Posterior vena cava (tissue), 2 donors: ENCODE data around the gene SPOCK1. TPM values are rescaled to one million over a fixed set of nuclear protein-coding genes. Genes with fewer than 3 reads are reported as not detected.

Experiments used
- DNase-seq: peaks from one replicate; pipeline ENCODE4 v3.0.0-alpha.2; 2020; ENCODE audit warnings: low spot score
- intact Hi-C, 2 donors: fragments of 100-400 bp; cut with DNase I; formaldehyde crosslinking; loops; one replicate each; pipeline versions ENCODE4 v1.14.1 to v1.14.2; 2022 to 2023
- total RNA-seq, 2 donors: library from RNA; stranded (reverse); fragmentation: NEBNext Ultra II Directional; extraction: Animal tissue kit (Norgen Biotek cat#: 25700); gene quantifications; one replicate each; pipeline ENCODE4 v1.2.1, GENCODE V29; 2021
- donor health status: DM: yes; HTN: yes; CAD: no.
- donor health status: DM: yes; HTN: yes; CAD: no.

The SPOCK1 gene
- total RNA-seq, 2 donors from 2014 or later = 100 to 106 TPM

DNA sequence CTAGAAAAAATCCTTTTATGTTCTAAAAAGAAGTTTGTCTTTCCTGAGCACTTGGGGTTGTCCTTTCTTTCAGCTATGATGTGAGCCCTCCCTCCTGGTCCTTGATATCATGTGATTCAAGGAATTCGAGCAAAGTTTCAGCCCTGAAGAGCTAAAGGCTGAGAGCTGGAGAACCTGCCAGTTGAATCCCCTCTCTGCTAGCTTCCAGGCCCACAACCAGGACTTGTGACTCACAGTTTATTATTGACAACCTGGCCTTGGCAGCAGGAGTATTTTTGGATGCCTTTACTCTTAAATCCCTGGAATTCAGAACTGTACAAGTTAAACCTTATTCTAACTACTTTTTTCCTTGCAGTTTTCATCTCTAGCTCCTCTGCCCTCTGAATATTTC is 182.8 kb downstream of the SPOCK1 start:
- no peak for DNase-seq
- intact Hi-C loops = loop anchor here in 1 of 2 donors (10.0 kb wide), 2 partner anchors 178 to 418 kb away; partner anchors contain the start of genes KLHL3 and SPOCK1

- intact Hi-C loops = loop anchor here in 1 of 2 donors (10.0 kb wide), 2 partner anchors 179 to 419 kb away; partner anchors contain the start of genes KLHL3 and SPOCK1
- DNase-seq = no peak
Measured at GRCh38 chr5:137315534-137316345, 183.4 kb downstream of the SPOCK1 start.

DNA sequence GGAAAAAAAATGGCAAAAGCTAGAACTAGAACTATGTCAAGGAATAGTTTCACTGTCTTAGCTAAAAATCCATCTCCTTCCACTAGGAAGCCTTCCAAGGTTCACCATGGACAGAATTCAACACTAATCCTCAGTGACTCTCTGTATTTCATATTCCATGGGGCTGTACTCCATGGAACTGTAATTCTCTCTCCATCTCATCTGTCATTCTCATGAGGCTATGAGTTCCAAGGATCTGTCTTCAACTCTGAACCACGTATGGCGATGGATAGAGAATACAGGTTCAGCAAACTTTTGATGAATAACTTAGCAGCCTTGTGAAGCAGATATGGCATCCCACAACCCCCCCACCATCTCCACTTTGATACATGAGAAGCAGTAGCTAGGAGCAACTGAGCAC is 184.0 kb downstream of the SPOCK1 start:
- intact Hi-C loops = loop anchor here in 1 of 2 donors (10.0 kb wide), 2 partner anchors 180 to 420 kb away; partner anchors contain the start of genes KLHL3 and SPOCK1
- no peak for DNase-seq

DNA sequence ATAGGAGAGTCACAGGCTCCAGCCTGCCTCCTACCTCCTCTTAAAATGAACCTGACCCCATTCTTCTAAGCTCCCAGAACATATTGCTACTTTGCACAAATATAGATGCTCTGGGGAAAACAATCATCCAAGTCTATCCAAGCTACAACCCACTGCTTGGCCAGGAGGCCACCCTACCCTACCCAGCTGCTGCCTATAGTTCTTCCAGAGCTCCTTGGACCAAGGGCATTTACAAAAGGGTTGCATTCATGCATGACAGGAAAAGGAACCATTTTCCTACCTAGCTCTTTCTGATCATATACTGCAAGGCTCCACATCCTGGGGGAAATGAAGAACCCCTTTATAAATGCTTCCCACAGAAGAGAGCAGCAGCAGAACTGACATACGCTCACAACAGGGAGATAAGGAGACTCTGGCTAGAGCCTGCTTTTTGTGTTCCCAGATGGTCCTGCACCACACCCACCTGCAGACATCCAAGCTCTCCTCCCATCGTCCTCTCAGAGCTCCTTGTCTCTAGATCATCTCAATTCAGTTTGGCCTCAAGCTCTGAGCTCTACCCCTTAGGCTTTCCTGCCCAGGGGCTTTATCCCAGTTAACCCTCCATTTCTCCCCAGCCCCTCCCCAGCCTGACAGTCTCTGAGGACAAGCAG is 185.5 kb downstream of the SPOCK1 start:
- no peak for DNase-seq
- intact Hi-C loops = loop anchor here in 1 of 2 donors (10.0 kb wide), 2 partner anchors 181 to 421 kb away; partner anchors contain the start of genes KLHL3 and SPOCK1

DNA sequence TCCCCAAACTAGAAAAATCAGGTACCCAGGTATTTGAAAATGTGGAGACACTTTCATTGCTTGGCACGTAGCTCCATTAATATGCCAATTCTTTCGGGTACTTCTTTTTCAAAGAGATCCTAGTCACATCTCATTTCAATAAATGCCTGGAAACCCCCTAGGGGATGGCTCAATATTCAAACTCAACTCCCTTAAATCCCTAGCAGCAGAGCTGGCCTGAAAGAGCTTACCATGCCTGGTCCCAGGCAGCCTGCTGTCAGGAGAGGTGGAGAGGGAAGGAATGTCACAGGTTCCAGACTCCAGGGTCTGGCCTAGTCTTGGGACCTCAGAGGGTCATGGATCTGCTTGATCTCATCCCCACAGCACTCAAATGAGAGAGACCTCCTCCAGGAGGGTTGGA is 187.1 kb downstream of the SPOCK1 start:
- intact Hi-C loops = loop anchor here in 1 of 2 donors (10.0 kb wide), 2 partner anchors 183 to 423 kb away; partner anchors contain the start of genes KLHL3 and SPOCK1
- no peak for DNase-seq

GRCh38 chr5:137310051-137310730 is 188.9 kb downstream of the SPOCK1 start:
- intact Hi-C loops = loop anchor here in 1 of 2 donors (10.0 kb wide), 2 partner anchors 185 to 425 kb away; partner anchors contain the start of genes KLHL3 and SPOCK1

GRCh38 chr5:137309290-137309689 is 189.8 kb downstream of the SPOCK1 start:
- intact Hi-C loops = no loop called here
- no peak for DNase-seq

More at GRCh38 chr5:137310051-137310730, 188.9 kb downstream of the SPOCK1 start:
- no peak for DNase-seq

DNA sequence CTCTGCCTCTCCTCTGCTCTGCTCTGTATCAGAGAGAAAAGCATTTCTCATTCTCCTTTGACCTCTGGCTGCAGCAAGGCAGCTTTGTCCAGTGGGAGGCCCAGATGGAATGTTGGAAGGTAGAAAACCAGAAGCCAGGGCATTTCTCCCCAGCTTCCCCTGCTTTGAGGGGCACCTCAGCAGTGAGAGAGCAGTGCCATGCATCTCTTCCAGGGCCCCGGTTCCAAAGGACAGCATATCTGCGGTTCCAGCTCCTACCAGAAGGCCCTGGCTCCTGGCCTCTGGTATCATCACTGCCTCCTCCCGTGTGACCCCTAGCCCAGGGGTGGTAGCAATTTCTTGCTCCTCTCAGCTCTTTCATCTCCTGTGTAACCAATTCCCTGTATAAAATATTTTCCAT is 190.8 kb downstream of the SPOCK1 start:
- intact Hi-C loops = no loop called here
- no peak for DNase-seq

GRCh38 chr5:137306903-137307302 is 192.2 kb downstream of the SPOCK1 start:
- intact Hi-C loops = no loop called here
- DNase-seq = no peak

- DNase-seq = no peak
Measured at GRCh38 chr5:137305971-137306602, 193.0 kb downstream of the SPOCK1 start.

GRCh38 chr5:137304226-137304874 is 194.8 kb downstream of the SPOCK1 start:
- no peak for DNase-seq
- intact Hi-C loops = no loop called here

More at GRCh38 chr5:137305971-137306602, 193.0 kb downstream of the SPOCK1 start:
- intact Hi-C loops = no loop called here

- DNase-seq = no peak
- intact Hi-C loops = no loop called here
Measured at GRCh38 chr5:137303509-137303908, 195.6 kb downstream of the SPOCK1 start.

GRCh38 chr5:137300411-137301240 is 198.5 kb downstream of the SPOCK1 start:
- DNase-seq = no peak
- intact Hi-C loops = no loop called here

GRCh38 chr5:137296213-137296781 is 202.8 kb downstream of the SPOCK1 start:
- intact Hi-C loops = no loop called here
- DNase-seq = no peak

- DNase-seq = no peak
- intact Hi-C loops = no loop called here
Measured at GRCh38 chr5:137294604-137295003, 204.5 kb downstream of the SPOCK1 start.

DNA sequence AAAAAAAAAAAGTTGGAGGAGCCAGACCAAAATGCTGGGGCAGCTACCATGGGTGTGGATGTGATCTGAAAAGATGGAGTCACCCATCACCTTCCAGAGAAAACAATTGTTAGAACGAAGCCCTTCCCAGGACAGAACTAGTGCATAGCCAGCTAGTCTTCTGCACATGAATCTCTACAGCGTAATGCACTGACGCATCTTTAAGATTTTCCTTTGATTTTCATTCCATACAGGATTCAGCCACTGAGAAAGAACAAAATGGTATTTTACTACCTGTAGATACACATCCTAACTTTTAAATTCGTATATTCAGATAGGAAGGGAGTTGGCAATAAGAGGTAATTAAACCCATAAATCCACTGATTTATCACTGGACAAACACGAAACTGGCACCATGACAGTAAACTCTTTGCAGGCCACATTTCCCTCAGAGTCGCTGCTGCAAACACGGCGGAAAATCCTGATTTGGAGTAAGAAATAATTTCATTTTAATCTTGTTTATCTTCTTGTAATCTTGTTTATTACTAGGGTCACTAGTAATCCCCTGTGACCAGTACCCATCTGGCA is 206.6 kb downstream of the SPOCK1 start:
- intact Hi-C loops = no loop called here
- DNase-seq = no peak

- intact Hi-C loops = no loop called here
- no peak for DNase-seq
Measured at GRCh38 chr5:137291436-137291835, 207.7 kb downstream of the SPOCK1 start.
